ENCODE measurements around the gene KCNE1. TPM values are rescaled to one million over a fixed set of nuclear protein-coding genes. Genes with fewer than 3 reads are reported as not detected.

KCNE1 gene
- total RNA-seq, 1 experiment from 2014 or later: not detected

GRCh38 chr21:34554227-34554626 lies 42.2 kb upstream of the KCNE1 start:
- Histone ChIP-seq H3K4me3 (ENCODE audit: low read length) (no peak overlapping the region), H3K27ac (ENCODE audit: low read length) (no peak overlapping the region), H3K4me1 (ENCODE audit: low read length) (no peaks in the 10 kb centered on the region), H3K9me3 (ENCODE audit: low read length) (no peaks in the 10 kb centered on the region), H3K79me2 (ENCODE audit: low read length) (no peaks in the 10 kb centered on the region), H3K36me3 (ENCODE audit: insufficient read depth, low read length) (no peaks in the 10 kb centered on the region), H4K20me1 (ENCODE audit: insufficient read depth, low read depth, low read length) (no peaks in the 10 kb centered on the region; the same call in 1 of the 2 replicates), H3K4me2 (ENCODE audit: low read depth, low read length, poor library complexity, severe bottlenecking) (no peak overlapping the region), H3K9me2 (replicated peaks; ENCODE audit: insufficient read depth, low read length) (no peaks in the 10 kb centered on the region), H3K27me3 (ENCODE audit: low read length) (no peaks in the 10 kb centered on the region), H2AFZ (ENCODE audit: low read length) (no peak overlapping the region), H3K9ac (ENCODE audit: low read length) (no peak overlapping the region)
- DNase-seq: no peak

DNA sequence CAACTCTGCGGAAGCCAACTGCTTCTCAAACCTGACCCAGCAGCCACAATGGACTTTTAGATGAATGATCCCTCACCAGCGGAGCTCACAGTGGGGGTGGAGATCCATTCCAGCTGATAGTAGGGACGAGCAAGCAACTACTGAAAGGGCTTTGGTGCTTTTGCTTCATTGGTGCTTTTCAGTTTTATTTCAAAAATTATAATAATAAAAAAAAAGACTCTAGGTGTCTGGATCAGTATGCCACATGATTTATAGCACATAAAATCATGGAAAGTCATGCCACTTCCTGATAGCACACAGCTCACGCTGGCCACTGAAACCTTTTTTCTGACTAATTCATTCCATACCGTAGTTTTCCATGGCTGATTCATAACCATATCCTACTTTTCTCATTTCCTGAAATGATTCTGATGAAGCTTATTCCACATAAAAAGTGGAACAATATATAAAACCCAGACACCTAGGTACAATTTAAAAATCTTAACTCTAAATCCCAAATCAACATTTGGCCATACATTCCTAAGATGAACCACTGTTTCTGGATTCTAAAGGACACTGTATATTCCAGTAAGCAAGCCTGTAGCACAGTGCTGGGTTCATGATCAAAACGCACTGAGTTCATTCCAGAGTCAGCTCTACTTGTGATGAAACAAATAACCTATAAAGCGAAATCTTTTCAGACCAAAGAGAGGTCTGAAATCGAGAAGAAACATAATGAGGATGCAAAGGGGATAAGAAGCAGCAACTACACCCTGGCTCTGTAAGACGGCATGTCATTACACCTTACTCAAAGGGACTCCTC lies 41.3 kb upstream of the KCNE1 start:
- Histone ChIP-seq H3K27me3 (ENCODE audit: low read length) (no peaks in the 10 kb centered on the region), H3K4me2 (ENCODE audit: low read depth, low read length, poor library complexity, severe bottlenecking) (no peak overlapping the region), H3K9me2 (replicated peaks; ENCODE audit: insufficient read depth, low read length) (no peaks in the 10 kb centered on the region), H2AFZ (ENCODE audit: low read length) (no peak overlapping the region), H3K4me3 (ENCODE audit: low read length) (no peak overlapping the region), H3K9ac (ENCODE audit: low read length) (no peak overlapping the region), H3K9me3 (ENCODE audit: low read length) (no peaks in the 10 kb centered on the region), H3K4me1 (ENCODE audit: low read length) (no peaks in the 10 kb centered on the region), H3K27ac (ENCODE audit: low read length) (no peak overlapping the region), H4K20me1 (ENCODE audit: insufficient read depth, low read depth, low read length) (no peaks in the 10 kb centered on the region; the same call in 1 of the 2 replicates), H3K79me2 (ENCODE audit: low read length) (no peaks in the 10 kb centered on the region), H3K36me3 (ENCODE audit: insufficient read depth, low read length) (no peaks in the 10 kb centered on the region)
- no peak for DNase-seq

- Histone ChIP-seq H3K4me1 (ENCODE audit: low read length) (no peaks in the 10 kb centered on the region), H3K79me2 (ENCODE audit: low read length) (no peaks in the 10 kb centered on the region), H3K4me2 (ENCODE audit: low read depth, low read length, poor library complexity, severe bottlenecking) (no peak overlapping the region), H3K27me3 (ENCODE audit: low read length) (no peaks in the 10 kb centered on the region), H2AFZ (ENCODE audit: low read length) (no peak overlapping the region), H3K36me3 (ENCODE audit: insufficient read depth, low read length) (no peaks in the 10 kb centered on the region), H3K4me3 (ENCODE audit: low read length) (no peak overlapping the region), H3K9me3 (ENCODE audit: low read length) (no peaks in the 10 kb centered on the region), H3K27ac (ENCODE audit: low read length) (no peak overlapping the region), H4K20me1 (ENCODE audit: insufficient read depth, low read depth, low read length) (no peaks in the 10 kb centered on the region; the same call in 1 of the 2 replicates), H3K9me2 (replicated peaks; ENCODE audit: insufficient read depth, low read length) (no peaks in the 10 kb centered on the region), H3K9ac (ENCODE audit: low read length) (no peak overlapping the region)
- DNase-seq: no peak
These were observed 40.5 kb upstream of the KCNE1 start for GRCh38 chr21:34552360-34553098.

DNA sequence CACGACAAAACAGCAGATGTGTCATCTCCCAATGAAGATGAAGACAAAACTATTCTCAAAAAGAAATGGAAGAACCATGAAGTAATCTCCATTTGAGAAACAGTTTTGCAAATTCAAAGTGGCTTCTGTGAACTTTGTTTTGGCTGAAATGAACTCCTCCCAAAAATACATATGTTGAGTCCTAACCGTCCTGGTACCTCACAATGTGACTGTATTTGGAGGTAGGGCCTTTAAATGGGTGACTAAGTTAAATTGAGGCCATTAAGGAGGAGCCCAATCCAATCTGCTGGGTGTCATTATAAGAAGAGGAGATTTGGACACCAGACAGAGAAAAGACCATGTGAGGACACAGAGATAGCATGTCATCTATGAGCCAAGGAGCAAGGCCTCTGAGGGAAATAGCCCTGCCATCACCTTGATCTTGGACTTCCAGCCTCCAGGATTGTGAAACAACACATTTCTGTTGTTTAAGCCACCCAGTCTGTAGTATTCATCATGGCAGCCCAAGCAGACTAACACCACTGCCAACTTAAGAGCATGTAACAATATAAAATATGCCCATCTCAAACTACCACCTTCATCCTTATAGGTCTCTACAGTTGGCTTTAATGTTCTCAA lies 38.3 kb upstream of the KCNE1 start:
- DNase-seq: no peak
- no peak overlapping the region for H3K4me3 ChIP-seq (ENCODE audit: low read length)
- H3K9me2 ChIP-seq (replicated peaks; ENCODE audit: insufficient read depth, low read length): no peaks in the 10 kb centered on the region
- H4K20me1 ChIP-seq (ENCODE audit: insufficient read depth, low read depth, low read length): no peaks in the 10 kb centered on the region; the same call in 1 of the 2 replicates
- no peaks in the 10 kb centered on the region for H3K36me3 ChIP-seq (ENCODE audit: insufficient read depth, low read length)
- no peak overlapping the region for H3K27ac ChIP-seq (ENCODE audit: low read length)
- no peak overlapping the region for H2AFZ ChIP-seq (ENCODE audit: low read length)
- peaks cover 7% of the 10 kb centered on the region for H3K4me1 ChIP-seq (ENCODE audit: low read length)
- H3K4me2 ChIP-seq (ENCODE audit: low read depth, low read length, poor library complexity, severe bottlenecking): no peak overlapping the region
- H3K9me3 ChIP-seq (ENCODE audit: low read length): no peaks in the 10 kb centered on the region
- H3K27me3 ChIP-seq (ENCODE audit: low read length): no peaks in the 10 kb centered on the region
- no peak overlapping the region for H3K9ac ChIP-seq (ENCODE audit: low read length)
- no peaks in the 10 kb centered on the region for H3K79me2 ChIP-seq (ENCODE audit: low read length)

DNA sequence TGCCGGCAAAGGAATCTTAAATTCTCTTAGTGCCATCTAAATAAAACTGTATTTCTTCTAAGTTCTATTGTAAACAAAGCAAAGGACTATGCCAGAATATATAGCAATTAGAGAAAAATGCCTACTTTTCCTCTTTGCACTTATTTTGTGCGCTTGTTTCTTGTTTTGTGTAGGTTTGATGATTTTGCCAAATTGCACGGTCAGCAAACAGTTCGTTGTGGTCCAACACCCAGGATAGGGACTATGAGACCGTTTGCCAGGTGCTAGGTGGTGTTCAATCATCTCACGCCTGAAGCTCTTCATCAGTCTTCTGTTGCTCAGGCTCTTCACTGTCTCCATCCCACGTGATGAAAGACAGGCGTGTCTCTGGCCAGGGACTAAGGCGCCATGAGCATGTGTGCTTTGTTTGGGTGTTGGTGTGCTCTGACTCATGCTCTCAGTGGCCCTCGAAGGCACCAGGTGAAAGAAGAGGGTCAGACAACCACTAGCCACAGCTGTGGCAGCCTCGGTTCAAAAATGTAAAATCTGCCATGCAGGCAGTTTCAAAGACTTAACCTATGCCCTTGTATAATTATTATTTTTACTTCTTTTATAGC lies 36.9 kb upstream of the KCNE1 start:
- H3K79me2 ChIP-seq (ENCODE audit: low read length): no peaks in the 10 kb centered on the region
- H3K4me2 ChIP-seq (ENCODE audit: low read depth, low read length, poor library complexity, severe bottlenecking): no peak overlapping the region

GRCh38 chr21:34546542-34546941 lies 34.5 kb upstream of the KCNE1 start:
- DNase-seq: no peak
- Histone ChIP-seq H3K4me1 (ENCODE audit: low read length) (peaks cover 15% of the 10 kb centered on the region), H2AFZ (ENCODE audit: low read length) (no peak overlapping the region), H3K9ac (ENCODE audit: low read length) (no peak overlapping the region), H4K20me1 (ENCODE audit: insufficient read depth, low read depth, low read length) (no peaks in the 10 kb centered on the region; the same call in 1 of the 2 replicates), H3K79me2 (ENCODE audit: low read length) (no peaks in the 10 kb centered on the region), H3K4me3 (ENCODE audit: low read length) (no peak overlapping the region), H3K4me2 (ENCODE audit: low read depth, low read length, poor library complexity, severe bottlenecking) (no peak overlapping the region), H3K27me3 (ENCODE audit: low read length) (no peaks in the 10 kb centered on the region; the same call in 1 of the 2 replicates), H3K9me3 (ENCODE audit: low read length) (no peaks in the 10 kb centered on the region), H3K9me2 (replicated peaks; ENCODE audit: insufficient read depth, low read length) (no peaks in the 10 kb centered on the region), H3K36me3 (ENCODE audit: insufficient read depth, low read length) (no peaks in the 10 kb centered on the region), H3K27ac (ENCODE audit: low read length) (no peak overlapping the region)

More for the DNA sequence above, 36.9 kb upstream of the KCNE1 start:
- no peaks in the 10 kb centered on the region for H3K36me3 ChIP-seq (ENCODE audit: insufficient read depth, low read length)
- H3K9me2 ChIP-seq (replicated peaks; ENCODE audit: insufficient read depth, low read length): no peaks in the 10 kb centered on the region
- H3K4me3 ChIP-seq (ENCODE audit: low read length): no peak overlapping the region
- peaks cover 15% of the 10 kb centered on the region for H3K4me1 ChIP-seq (ENCODE audit: low read length)
- H3K9ac ChIP-seq (ENCODE audit: low read length): no peak overlapping the region
- H3K27ac ChIP-seq (ENCODE audit: low read length): no peak overlapping the region
- H4K20me1 ChIP-seq (ENCODE audit: insufficient read depth, low read depth, low read length): no peaks in the 10 kb centered on the region; the same call in 1 of the 2 replicates
- no peak for DNase-seq
- H2AFZ ChIP-seq (ENCODE audit: low read length): no peak overlapping the region
- no peaks in the 10 kb centered on the region; the same call in 1 of the 2 replicates for H3K27me3 ChIP-seq (ENCODE audit: low read length)
- no peaks in the 10 kb centered on the region for H3K9me3 ChIP-seq (ENCODE audit: low read length)

- peak overlapping the region; percentile 0; the same call in 1 of the 2 replicates for H2AFZ ChIP-seq (ENCODE audit: low read length)
- DNase-seq: peak; percentile 81
- no peaks in the 10 kb centered on the region for H3K79me2 ChIP-seq (ENCODE audit: low read length)
These were observed 33.3 kb upstream of the KCNE1 start for GRCh38 chr21:34545079-34545884.

More at GRCh38 chr21:34545079-34545884, 33.3 kb upstream of the KCNE1 start:
- Histone ChIP-seq H3K27me3 (ENCODE audit: low read length) (no peaks in the 10 kb centered on the region; the same call in 1 of the 2 replicates), H3K4me2 (ENCODE audit: low read depth, low read length, poor library complexity, severe bottlenecking) (peak overlapping the region; percentile 61), H3K36me3 (ENCODE audit: insufficient read depth, low read length) (no peaks in the 10 kb centered on the region), H3K9me2 (replicated peaks; ENCODE audit: insufficient read depth, low read length) (no peaks in the 10 kb centered on the region), H3K9ac (ENCODE audit: low read length) (peak overlapping the region; percentile 37; the same call in 1 of the 2 replicates), H3K9me3 (ENCODE audit: low read length) (no peaks in the 10 kb centered on the region), H3K27ac (ENCODE audit: low read length) (no peak overlapping the region), H3K4me3 (ENCODE audit: low read length) (peak overlapping the region; percentile 39; the same call in 1 of the 2 replicates), H4K20me1 (ENCODE audit: insufficient read depth, low read depth, low read length) (no peaks in the 10 kb centered on the region; the same call in 1 of the 2 replicates), H3K4me1 (ENCODE audit: low read length) (peaks cover 15% of the 10 kb centered on the region)
